NCI-H1092 (cell line): Measurements from ENCODE around the gene PLA2R1.

ENCODE experiments used
- DNase-seq: peaks from one replicate; lab custom pipeline; 2025; lab: John Stamatoyannopoulos, UW

Gene PLA2R1

DNA sequence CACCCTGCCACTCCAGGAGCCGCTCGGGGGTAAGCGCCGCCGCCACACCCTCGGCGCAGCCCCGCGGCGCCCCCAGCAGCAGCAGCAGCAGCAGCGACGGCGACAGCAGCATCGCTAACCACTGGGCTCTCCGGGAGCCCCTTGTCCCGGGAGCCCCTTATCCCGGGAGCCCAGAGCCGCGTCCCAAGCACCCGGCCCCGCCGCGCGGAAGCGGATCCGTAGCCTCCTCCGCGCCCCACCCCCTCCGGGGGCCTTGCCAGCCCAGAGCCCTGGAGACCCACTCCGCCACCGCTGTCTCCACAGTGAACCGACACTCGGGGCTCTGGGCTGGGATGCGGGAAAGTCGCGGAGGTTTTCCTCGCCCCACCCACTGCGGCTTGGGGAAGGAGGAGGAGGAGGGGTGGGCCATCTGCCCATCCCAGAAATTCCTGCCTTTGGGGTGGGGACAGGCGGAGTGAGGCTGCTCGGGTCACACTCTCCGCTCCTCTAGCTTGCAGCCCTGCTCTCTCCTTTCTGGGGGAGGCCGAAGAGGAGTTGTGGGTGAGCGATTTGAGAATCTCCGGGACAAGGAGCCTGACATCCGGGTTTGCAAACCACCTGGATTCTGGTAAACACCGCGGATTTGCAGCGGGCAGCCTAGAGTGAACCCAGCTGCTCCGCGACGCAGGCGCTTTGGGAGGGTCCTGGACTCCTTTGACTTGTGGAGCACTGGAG, at the start of gene PLA2R1:
Gene PLA2R1 (minus strand): TSS at position 324 of the 714 bp plus-strand sequence. CDS start 212 bp downstream, at position 112.
- no peak for DNase-seq

DNA sequence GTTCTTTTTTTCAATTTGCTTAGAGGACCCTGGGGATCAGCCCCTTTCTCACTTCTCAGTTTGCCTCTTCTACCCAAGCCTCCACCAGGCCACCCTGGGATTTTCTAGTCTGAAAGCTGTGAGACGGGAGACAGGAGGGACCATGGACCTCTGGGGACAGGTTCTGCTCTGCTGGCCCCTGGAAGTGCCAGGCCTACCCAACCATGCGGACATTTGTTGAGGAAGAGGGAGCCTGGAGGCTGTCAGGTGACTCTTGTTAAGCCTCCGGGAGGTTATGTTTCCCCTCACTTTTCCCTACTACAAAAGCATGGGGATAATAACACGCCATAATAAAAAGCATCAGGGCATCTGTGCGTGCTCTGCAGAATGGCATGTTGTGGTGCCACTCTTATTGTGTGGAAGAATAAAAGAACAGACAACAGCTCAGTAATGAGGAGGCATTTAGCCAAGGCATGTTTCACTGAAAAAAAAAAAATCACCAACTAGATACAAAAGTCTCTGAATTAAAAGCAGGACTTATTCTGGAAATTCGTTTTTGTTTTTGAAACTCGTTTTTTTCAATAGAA, 48.3 kb upstream of the PLA2R1 start:
- DNase-seq, result no peak

DNA sequence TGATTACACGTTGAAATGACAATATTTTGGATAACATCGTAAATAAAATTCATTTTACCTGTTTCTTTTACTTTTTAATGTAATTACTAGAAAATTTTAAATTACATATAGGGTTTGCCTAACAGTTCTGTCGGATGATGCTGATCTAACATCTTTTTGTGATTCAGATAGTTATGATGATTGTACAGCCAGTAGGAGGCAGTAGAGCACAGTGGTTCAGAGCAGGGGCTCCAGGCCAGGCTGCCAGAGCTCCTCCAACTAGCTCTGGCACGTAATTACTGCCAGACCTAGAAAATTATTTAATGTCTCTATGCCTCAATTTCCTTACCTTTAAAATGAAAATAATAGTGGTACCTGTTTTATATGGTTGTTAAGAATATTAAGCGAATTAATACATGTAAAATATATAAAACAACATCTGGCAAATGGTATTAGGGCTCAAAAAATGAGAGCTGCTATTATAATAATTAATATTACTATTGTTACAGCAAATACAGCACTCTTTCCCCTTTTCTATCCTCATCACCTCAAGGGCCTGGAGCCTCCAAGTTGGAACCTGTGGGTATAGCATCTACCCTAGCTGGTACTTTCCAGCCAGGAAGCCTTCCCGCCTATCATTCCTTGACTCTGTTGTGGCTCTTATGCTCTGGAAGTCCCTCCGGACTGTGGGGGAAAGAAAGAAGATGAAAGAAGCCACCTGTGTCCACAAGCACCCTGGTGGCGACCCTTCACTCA, 47.7 kb upstream of the PLA2R1 start:
- DNase-seq, result peak; percentile 23

DNA sequence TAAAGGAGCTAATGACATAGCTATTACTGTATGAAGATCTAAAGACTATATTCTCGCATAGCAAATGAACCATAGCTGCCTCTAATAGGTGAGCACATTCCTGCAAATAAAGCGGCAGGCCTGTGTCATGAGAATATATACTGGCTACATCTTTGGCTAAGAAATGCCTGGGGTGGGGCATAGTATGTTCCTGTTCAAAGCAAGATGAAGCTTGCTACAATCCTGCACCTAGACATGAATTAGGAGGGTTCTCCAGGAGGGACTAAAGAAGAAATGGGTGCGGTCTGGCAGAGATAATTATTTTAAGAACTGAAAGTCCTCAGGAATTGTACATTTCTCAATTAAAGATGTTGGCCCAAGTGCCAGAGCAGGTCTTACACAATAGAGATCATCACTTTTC, 46.8 kb upstream of the PLA2R1 start:
- DNase-seq, result no peak

DNA sequence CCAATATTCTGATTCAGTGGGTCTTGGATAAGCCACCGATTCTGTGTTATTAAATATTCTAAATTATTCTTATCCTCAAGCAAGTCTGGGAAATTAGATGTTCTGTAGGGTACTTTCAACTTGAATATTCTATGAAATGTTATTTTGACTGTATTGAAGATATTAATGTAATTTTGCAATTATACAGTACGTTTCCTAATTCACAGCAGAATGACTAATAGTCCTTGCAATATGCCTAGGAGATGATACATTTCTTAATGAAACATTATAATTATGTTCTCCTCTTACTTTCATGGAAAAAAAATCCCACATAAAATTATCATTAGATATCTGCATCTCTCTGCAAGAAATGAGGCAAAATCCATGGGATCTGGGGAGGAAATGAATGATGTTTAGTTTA, 46.2 kb upstream of the PLA2R1 start:
- no peak for DNase-seq

DNA sequence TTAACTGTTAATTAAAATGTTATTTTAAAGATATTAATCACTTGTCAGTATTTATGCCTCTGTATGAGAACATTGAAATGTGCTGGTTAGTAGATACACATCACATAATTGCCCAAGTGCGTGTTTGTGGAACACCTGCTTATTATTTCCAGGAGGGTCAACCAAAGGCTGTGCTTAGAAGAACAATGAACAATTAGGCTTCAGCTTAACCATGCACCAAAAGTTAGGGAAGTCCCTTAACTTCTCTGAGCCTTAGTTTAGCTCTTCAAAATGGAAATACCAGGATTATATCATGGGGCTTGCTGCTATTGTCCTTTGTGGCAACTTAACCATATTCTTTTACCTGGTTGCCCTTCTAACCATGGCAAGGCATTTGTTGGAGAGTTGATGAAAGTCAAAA, 43.0 kb upstream of the PLA2R1 start:
- no peak for DNase-seq

DNA sequence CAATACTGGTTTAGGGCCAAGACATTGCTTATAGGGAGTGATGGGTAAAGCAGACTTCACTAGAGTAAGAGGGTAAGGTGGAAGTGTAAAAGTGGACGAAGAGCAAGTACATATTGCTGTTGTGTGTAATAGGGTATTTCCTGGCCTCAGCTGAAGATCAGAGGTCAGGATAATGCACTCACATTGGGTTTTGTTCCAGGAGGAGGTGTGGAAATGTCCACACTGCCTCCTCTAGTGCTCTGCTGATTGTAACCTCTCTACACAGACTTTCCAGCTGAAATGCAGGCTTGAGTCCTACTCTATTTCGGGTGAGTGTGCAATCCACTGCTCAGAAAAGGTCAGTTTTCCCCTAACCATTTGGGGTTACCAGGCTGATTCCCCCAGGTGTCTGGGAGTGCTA, 41.7 kb upstream of the PLA2R1 start:
- no peak for DNase-seq

DNA sequence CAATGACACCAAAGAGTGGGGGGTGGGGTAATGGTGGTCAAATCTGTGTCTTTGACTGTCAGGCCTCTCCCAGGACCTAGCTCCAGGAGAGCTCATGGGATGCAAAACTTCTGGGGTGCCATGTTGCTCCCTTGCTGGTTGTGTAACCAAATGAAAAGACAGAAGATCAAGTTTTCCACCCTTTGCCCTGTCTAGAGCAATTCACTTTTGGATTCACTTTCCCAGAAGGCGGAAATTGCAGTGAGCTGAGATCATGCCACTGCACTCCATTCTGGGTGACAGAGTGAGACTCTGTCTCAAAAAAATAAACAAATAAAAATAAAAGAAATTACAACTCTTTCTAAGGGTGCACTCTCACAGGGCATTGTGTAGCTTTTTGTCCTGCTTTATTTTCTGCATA, 34.9 kb upstream of the PLA2R1 start:
- DNase-seq, result no peak

DNA sequence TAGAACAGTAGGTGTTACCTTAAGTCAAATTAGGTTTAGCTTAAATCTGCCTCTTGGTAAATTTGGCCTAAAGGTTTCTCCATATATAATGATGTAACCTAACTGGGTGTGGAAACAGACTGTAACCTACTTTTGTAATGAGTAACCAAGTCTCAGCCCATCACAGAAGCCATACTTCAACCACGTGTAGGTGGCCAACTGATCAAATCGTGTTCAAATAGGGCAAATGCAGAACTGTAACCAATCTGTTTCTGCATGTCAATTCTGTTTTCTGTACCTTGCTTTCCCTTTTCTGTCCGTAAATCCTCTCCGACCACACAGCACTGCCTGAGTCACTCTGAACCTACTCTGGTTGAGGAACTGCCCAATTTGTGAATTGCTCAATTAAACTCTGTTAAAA, 34.0 kb upstream of the PLA2R1 start:
- DNase-seq, result no peak

DNA sequence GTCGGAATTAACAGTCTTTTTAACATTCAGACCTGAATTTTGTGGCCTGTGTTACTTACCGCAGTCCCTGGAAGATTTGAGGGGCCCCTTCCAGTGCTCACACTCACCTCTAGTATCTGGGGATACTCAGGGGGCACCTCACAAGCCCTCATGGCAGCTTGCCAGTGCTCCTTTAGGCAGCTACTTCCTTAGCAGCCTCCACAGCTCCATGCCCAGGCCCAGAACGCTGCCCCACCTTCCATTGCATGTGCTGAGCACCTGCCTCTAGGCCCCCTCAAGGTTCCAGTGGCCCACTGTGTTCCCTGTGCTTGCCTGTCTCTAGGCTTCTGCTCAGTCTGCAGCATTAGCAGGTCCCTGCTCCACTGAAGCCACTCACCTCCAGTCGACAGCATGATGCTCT, 30.0 kb upstream of the PLA2R1 start:
- DNase-seq, result no peak

DNA sequence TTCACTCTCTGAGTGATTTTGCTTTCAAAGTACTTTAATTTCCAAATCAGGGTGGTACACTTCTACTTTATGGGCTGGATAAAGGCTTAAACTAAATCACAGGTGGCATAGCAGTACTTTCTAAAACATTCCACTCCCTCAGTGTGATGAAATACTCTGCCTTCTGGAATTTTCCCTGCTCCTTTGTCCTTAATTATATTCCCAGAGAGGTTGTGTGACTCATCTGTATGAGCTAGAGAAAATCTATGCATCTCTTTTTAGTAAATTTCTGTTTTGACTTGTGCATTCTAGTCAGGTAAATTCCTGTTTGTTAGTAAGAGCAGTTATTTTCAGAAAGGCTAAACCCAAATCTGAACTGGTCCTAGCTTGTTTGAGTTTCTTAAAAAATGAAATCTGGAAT, 29.0 kb upstream of the PLA2R1 start:
- no peak for DNase-seq

DNA sequence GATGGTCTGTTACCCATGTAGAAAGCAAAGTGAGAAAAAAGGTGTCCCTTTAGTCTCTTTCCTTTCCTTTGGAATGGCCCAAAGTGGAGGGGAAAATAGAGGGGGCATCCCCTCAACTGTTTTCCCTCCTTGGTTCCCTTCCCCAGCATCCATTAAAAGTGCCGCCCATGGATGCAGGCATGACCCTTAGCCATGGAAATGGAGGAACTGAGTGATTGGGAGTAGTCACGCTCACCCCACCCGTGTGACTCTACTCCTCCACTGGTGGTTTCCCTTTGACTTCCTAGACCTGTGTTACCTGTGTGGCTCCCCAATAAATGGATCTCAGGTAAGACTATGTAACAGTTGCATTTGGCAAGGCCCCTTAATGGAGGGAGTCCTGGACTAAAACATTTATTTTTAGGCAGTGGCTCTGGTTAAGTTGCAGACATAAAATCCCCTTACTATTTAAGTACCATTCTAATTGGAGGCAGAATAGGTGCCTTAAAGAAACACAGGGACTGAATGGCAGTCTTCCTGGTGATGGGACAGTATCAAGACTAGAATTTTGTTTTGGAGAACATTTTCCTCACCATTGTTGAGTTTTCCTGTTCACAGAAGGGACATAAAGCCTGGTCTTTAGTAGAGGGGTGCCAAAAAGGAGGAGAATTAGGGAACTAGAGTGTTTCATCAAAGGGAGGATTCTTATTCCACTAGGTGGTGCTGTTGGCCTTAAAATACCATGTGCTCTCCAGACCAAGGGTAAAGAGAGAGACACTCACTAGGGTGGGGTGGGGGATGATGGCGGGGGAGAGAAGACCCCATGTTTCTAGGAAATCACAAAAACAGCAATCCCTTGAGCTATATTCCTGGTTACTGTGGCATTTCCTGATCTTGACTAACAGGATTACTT, 25.7 kb upstream of the PLA2R1 start:
- DNase-seq, result no peak

DNA sequence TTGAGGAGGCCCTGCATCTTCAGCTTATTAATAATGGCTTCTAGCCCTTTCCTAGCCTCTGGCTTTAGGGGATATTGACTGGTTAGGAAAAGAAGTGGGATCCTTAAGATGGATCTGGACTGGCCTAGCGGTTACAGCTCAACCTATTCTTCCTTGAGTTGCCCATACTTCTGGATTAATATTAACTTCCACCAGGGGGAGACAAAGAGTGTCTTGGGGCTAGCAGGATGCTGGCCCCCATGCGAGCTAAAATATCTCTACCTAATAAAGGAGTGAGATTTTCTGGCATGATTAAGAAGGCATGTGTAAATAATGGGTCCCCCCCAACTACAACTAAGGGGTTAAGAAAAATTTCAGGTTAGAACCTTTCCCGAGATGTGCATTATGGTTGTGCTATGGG, 23.2 kb upstream of the PLA2R1 start:
- no peak for DNase-seq

DNA sequence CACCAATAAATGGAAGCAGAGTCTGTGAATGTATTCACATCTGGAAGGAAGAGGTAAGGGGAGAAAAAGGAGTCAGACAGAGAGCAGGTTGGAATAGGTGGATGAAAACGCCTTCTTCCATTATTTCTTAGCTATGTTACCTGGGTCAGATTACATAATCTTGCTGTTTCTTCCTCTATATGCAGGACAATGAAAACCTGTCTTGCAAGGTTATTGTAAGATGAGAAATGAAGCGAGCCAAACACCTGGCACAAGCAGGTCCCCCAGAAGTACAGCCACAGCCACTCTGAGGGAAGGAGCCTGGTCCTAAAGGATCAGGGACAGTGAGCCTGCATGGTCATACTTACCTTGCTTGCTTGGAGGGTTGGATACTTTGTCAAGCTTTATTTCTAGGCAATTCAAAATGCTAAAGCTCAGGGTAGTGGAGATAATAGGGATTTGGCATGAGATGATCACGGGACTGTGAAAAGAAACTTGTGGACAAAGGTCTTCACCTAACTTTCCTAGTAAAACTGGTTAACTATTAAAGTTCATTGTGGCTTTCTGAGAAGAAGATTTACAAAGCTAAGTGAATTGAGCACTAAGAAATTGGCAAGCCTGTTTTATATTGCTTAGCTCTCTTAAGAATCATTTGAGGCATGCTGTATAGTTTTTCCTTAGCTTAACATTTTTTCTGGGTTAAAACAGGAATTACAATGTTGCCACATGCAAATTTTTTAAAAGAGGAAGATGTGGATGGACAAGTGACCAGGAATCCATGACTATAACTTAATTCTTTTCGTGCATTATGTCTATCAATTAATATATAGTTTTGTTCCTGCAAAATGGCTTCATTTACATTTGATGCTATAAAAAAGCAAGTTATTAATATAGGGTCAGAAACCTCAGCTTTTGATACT, 15.7 kb upstream of the PLA2R1 start:
- no peak for DNase-seq

DNA sequence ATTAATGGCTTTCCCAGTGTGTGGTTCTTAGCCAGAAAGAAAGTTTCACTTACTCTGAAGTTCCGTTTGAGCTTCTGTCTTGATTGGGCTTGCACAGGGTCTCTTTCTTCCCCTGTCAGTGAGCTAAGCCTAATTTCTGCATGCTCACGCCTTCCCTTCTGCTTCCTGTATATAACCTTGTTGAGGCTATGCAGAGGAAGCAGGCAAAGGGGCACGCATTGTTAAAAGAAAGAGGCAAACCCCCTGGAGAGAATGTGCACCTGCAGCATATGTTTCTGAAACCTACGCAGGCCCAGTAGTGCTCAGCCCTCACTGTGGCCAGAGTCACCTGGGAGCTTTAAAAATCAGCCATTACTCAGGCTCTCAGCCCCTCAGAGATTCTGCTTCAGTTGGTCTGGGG, 14.5 kb upstream of the PLA2R1 start:
- DNase-seq, result no peak

DNA sequence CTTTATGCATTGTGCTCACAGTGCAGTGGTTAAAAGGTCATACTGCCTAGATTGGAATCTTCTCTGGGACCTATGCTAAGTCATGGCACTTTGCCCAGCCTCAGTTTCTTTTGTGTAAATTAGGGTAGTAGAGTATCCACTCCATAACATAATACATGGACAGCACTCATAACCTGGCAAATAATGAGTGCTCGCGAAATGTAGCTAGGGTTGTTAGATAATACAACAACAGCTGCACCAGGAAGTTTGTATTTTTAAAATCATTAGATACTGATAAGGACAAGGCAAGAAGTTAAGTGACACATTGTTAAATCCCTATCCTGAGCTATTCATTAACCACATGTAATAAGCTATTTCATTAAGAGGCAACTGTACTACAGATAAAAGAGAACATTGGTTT, 13.8 kb upstream of the PLA2R1 start:
- DNase-seq, result no peak

DNA sequence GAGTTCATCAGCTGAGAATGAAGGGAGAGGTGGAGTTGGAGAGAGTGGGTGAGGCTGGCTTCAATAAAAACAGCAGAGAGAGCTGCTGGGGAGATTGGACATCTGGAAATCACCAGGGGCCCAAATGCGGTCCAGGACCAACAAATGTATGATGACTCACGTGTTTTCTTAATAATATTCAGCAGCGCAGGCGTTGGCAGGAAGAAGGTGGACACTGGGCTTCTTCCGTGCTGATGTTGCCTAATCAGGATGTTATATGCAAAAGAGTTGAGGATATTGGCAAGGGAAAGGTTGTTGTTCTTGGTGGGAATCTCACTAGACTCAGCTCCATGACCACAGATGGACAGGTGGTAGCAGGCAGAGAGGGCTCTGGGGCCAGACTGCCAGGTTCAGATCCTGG, 12.8 kb upstream of the PLA2R1 start:
- no peak for DNase-seq

DNA sequence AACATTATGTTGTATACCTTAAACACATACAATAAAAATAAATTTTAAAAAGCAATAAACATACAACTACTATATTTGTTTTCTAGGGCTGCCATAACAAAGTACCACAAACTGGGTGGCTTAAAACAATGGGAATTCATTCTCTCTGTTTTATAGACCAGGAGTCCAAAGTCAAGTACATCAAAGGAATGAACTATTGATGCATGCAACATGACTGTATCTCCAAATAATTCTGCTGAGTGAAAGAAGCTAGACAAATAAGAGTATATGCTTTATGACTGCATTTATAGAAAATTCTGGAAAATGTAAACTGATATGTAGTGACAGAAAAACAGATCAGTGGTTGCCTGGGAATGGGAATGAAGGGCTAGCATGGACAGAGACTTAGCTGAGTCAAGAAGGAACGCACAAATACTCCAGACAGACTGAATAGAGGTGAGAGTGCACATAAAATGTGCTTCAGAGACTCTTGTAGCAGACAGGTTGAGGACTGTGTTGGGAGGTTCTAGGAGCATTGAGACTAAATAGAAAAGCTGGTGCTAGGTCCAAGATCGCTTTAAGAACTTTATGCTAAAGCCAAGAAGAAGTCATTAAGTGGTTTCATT, 11.0 kb upstream of the PLA2R1 start:
- DNase-seq, result no peak

DNA sequence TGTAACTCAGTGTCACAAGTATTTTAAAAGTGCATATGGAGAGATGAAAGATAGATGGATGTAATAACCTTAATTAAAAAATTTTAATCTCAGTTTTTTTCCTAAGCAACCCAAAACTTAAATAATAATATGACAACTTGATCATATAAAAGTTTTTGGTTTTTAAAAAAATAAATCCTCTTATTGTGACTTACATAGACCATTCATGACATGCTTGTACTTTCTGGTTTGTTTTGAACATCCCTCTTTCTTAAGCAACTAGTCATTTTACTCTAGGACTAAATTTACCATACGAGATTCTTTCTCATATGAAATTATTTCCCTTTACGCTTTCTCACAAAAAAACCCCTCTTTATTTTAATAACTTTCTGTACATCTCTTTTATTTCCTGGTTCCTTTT, 6.5 kb upstream of the PLA2R1 start:
- no peak for DNase-seq

DNA sequence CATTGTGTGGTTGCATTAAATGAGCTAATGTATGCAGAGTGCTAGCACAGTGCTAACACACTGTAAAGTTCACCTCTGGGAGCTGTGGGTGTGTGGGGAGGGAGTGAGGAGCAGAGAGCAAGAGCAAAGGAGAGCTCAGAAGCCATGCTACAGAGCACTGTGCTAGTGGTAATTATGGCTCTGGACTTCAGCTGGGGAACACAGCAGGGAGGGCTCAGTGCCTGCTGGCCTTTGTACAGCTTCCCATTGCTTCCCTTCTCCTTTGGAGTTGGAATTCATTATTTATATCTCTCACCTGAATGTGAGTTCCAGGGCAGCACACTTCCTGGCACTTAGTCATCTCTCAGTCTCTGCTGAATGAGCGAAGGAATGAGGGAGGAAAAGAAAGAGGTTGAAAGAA, 2.5 kb upstream of the PLA2R1 start:
- DNase-seq, result no peak
